ENCODE data around the gene SCAANT1. TPM values are rescaled to one million over a fixed set of nuclear protein-coding genes. Genes with fewer than 3 reads are reported as not detected.

The SCAANT1 gene
- total RNA-seq, 2 donors from 2014 or later: 2.4 TPM; not detected in 1

DNA sequence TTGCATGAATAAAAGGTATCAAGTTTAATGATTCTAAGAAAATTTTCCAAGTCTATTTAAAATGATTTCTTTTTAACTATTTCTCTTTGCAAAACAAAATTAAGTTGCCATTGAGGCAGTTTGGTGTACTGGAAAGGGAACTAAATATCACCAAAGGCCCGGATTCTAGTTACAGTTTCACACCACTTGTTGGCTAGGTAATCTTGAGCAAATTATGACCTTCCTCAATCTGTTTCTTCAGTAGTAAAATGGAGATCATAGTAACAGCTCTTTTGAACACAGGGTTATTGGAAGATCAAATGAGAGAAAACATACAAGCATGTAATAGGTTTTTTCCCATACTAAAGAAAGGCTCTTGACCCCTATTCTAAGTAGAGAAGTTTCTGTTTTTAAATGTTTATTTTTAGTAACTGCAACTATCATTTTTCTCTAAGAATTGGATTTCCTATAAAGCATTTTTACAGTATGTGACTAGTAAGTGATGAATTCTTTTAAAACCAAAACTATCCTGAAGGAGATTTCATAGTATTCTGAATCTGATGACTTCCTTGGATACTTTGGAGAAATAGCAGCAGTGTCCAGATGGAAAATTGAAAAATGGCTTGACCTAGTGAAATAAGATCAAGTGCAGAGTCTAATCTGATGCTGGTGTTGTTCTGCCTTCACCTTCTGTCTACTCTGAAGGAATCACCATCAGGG, 15.7 kb downstream of the SCAANT1 start:
- no peak for ATAC-seq (replicated peaks)
- no peak overlapping the region for H3K27ac Mint-ChIP-seq
- no peak overlapping the region for H3K4me3 Mint-ChIP-seq
- peaks cover 36% of the 10 kb centered on the region for H3K4me1 Mint-ChIP-seq
- no peaks in the 10 kb centered on the region for H3K27me3 Mint-ChIP-seq
- H3K9me3 Mint-ChIP-seq: no peaks in the 10 kb centered on the region
- H3K36me3 Mint-ChIP-seq (ENCODE audit: low read depth): peaks cover 34% of the 10 kb centered on the region

DNA sequence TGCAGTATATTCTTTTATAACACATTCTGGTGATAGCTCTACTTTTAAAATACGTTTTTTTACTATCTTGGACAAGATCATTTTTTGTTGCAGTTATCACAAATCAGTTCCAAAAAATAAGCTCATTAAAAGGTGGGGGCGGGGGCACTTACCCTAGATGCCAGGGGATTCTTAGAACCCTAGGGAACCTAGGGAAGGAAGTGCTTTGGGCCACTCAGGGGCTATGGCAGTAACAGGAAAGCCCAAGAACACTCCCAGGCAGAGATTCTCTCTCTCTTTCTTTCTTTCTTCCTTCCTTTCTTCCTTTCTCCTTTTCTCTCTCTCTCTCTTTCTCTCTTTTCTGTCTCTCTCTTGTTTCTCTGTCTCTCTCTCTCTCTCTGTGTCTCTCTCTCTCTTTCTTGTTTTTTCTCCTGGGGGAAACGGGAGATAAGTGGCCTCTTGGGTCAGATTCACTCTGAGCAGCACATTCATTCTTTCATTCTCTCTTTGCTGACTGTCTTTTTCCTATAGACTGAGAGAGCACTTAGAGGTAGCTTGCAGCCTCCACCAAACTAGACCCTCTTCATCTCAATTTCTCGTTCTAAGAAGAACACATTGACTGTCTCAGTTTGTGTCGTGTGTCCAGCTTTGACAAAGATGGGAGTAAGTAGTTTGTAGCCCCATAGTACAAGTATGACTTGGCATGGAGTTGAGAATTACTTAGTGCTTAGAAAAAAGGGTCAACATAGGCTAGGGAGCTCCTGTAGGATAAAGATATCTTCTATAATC, 16.6 kb downstream of the SCAANT1 start:
- no peaks in the 10 kb centered on the region for H3K9me3 Mint-ChIP-seq
- H3K27me3 Mint-ChIP-seq: no peaks in the 10 kb centered on the region
- peak overlapping the region; percentile 81 for H3K27ac Mint-ChIP-seq
- H3K4me1 Mint-ChIP-seq: peaks cover 36% of the 10 kb centered on the region
- peaks cover 27% of the 10 kb centered on the region for H3K36me3 Mint-ChIP-seq (ENCODE audit: low read depth)
- peak overlapping the region; percentile 59 for H3K4me3 Mint-ChIP-seq
- ATAC-seq (replicated peaks): peak; percentile 79

DNA sequence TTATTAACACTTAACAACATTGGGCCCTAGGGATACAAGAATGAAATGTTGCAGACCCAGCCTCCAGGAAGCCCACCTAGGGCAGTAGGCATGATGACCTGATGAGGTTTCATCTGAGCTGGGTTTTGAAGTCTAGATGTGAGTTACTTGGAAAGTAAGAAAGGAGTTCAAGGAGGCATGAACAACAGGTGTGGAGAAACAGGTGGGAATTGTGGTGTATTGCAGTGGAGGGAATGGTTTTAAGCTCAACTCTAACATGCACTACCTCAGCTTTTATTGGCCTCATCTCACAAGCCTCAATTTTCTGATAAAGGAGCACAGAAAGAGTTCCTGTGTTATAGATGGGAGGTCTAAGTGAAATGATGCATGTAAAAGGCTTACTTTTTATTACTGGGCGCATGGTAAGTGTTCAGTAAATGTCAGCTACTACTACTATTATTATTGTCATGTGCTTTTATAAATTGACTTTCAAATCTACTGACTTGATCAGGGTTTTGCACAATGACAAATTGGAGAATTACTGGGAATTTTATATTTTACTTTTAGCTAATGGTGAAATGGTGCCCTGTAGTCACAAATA, 19.3 kb downstream of the SCAANT1 start:
- peaks cover 27% of the 10 kb centered on the region for H3K4me1 Mint-ChIP-seq
- ATAC-seq (replicated peaks): no peak
- H3K27ac Mint-ChIP-seq: peak overlapping the region; percentile 6
- no peaks in the 10 kb centered on the region for H3K27me3 Mint-ChIP-seq
- no peaks in the 10 kb centered on the region for H3K36me3 Mint-ChIP-seq (ENCODE audit: low read depth)
- H3K9me3 Mint-ChIP-seq: no peaks in the 10 kb centered on the region
- no peak overlapping the region for H3K4me3 Mint-ChIP-seq

DNA sequence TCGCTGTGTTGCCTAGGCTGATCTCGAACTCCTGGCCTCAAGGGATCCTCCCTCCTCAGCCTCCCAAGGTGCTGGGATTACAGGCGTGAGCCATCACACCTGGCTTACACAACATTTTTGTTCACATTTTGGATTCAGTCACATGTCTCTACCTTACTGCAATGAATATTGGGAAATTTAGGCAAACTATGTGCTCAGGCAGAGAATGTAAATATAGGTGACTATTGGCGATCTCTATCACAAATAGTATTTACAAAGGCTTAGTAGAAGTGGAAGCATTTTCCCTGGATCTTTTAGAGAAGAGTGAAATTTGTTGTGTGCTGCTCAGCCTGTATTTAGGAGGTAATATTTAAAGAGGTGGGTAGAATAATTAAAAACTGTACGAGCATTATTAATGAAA, 20.7 kb downstream of the SCAANT1 start:
- Mint-ChIP-seq H3K9me3 (no peaks in the 10 kb centered on the region), H3K36me3 (ENCODE audit: low read depth) (no peaks in the 10 kb centered on the region), H3K4me3 (no peak overlapping the region), H3K27me3 (no peaks in the 10 kb centered on the region), H3K27ac (no peak overlapping the region), H3K4me1 (peaks cover 30% of the 10 kb centered on the region)
- no peak for ATAC-seq (replicated peaks)

DNA sequence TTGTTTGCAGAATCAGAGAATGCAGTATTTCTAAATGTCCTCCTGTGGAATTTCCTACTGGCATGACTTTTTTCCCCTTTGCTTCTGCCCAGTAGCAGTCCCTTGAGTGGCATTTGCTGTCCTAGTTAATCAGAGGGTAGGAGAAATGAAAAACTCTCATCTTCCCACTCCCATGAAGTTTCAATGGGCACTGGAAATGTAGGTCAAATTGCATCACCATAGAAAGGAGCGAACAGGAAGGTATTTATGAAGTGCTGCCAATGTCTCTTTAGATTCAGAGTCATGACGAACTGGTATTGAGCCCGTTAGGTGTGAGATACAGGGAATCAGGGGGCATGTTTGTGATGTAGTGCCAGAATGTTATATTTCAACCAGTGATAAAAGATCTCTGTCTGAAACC, 25.3 kb downstream of the SCAANT1 start:
- Mint-ChIP-seq H3K27me3 (no peaks in the 10 kb centered on the region), H3K27ac (no peak overlapping the region), H3K4me3 (peak overlapping the region; percentile 1), H3K4me1 (peaks cover 12% of the 10 kb centered on the region), H3K9me3 (no peaks in the 10 kb centered on the region), H3K36me3 (ENCODE audit: low read depth) (no peaks in the 10 kb centered on the region)
- peak; percentile 38 for ATAC-seq (replicated peaks)

DNA sequence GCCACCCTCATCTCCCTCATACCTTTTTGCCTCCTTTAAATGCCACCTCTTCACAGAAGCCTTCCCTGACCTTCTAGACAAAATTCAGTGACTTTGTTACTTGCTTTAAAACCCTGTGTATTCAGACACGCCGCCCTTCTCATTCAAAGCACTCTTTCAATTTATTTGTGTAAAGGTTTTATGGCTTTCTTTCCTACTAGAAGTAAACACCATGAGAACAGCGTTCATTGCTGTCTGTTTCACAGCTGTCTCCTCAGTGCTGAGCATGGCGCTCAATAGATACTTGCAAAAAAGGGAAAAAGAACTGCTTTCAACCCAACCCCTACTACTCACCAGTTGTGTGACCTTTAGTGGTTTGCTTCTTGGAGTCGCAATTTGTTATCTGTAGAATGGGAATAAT, 31.5 kb downstream of the SCAANT1 start:
- ATAC-seq (replicated peaks): no peak
- Mint-ChIP-seq H3K9me3 (no peaks in the 10 kb centered on the region), H3K27ac (no peak overlapping the region), H3K4me3 (no peak overlapping the region), H3K4me1 (peaks cover 26% of the 10 kb centered on the region), H3K36me3 (ENCODE audit: low read depth) (no peaks in the 10 kb centered on the region), H3K27me3 (no peaks in the 10 kb centered on the region)

DNA sequence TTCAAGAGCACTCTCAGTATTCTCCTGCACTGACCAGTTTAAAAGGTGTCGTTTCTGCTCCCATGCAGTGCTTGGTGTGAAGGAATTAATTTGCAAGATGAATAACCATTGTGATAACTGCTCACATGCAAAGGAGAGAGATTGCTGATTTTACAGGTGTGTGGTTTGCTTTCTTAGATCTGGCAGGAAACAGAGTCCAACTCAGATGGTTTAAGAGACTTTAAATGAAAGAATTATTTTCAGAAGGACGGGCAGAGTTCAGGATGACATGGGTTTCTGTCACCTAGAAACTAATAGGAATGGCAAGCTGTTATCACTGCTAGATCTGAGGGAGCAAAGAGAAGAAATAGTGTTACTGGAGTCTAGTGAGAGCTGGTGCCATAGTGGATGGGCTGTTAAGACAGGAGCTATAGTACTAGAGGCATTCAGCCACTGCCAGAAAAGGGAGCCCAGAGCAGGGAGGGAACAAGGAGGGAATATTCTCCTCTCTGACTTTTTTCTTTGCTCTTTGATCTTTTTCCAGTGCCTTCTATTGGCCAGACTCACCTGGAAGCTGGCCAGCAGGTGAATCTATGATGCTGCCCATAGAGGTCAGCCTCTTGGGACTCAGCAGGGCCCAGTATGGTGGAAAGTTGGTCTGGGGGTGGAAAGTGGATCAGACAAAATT, 33.7 kb downstream of the SCAANT1 start:
- peak overlapping the region; percentile 43 for H3K27ac Mint-ChIP-seq
- H3K9me3 Mint-ChIP-seq: no peaks in the 10 kb centered on the region
- ATAC-seq (replicated peaks): no peak
- H3K36me3 Mint-ChIP-seq (ENCODE audit: low read depth): peaks cover 7% of the 10 kb centered on the region
- H3K27me3 Mint-ChIP-seq: no peaks in the 10 kb centered on the region
- H3K4me1 Mint-ChIP-seq: peaks cover 33% of the 10 kb centered on the region
- peak overlapping the region; percentile 1 for H3K4me3 Mint-ChIP-seq

DNA sequence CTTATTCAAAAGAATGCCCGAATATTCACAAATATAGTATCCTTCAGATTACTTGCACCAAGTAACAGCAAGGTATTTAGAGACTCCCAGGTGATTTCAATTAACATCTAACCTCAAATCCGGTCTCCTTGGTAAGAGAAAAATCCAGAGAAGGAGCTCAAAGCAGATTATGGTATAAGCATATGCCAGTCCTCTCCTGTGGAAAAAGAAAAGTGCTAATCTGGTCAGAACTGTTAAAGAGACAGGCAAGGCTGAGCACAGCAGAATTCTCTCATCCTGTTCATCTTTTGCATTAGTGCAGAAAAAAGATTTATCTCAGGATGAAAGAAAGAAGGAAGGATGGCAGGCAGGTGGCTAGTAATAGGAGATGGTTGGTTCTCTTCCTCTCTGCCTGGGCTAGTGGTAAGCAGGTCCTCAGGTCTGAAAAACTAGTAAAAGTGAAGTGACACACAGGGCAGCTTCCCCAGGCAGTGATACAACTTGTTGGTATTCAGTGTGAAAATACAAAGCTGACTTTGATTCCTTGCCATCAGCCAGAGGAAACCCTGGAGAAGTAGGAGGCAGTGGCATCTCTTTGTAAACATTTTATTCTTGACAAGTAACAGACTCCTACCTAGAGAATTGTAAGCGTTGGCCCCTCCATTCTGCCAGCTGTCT, 34.3 kb downstream of the SCAANT1 start:
- Mint-ChIP-seq H3K27ac (peak overlapping the region; percentile 43), H3K27me3 (no peaks in the 10 kb centered on the region), H3K4me3 (peak overlapping the region; percentile 1), H3K9me3 (no peaks in the 10 kb centered on the region), H3K4me1 (peaks cover 34% of the 10 kb centered on the region), H3K36me3 (ENCODE audit: low read depth) (peaks cover 7% of the 10 kb centered on the region)
- ATAC-seq (replicated peaks): peak; percentile 47

DNA sequence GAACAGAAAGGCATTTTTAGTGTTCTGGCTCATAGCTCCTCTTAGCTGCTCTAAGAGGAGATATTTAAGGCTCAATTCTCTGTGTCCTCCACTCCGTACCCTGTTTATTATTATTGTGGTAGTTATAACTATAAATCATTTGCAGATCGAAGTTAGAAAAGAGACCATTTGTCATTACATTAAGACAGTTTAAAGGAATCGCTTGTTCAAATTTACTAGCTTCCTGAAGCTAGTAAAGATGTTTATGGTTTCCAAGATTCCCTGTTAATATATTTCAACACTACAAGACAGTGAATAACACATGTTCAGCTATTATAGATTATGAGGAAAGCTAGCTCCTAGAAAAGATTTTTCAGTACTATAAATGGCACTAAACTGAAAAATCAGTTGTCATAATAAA, 35.9 kb downstream of the SCAANT1 start:
- Mint-ChIP-seq H3K4me1 (peaks cover 41% of the 10 kb centered on the region), H3K27ac (peak overlapping the region; percentile 36)
- ATAC-seq (replicated peaks): no peak

DNA sequence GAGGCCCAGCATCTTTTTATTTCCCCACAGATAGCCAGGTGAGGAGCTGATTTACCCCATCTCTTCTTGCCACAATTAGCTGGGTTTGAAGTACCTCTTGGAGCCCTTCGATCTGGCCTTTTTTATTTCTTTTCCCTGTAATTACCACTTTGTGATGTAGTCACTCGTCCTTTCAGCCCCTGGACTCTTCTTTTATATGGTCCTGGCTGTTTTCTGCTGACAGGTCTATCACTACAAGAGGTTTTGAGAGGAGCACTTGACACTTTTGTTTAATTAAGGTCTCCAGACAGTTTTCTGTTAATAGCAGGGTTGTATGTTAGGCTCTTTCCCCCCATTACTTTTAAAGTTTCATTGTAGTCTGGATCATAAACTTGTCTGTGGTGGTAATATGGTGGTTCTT, 36.7 kb downstream of the SCAANT1 start:
- Mint-ChIP-seq H3K27ac (no peak overlapping the region), H3K27me3 (no peaks in the 10 kb centered on the region), H3K9me3 (no peaks in the 10 kb centered on the region), H3K4me1 (peaks cover 39% of the 10 kb centered on the region), H3K4me3 (no peak overlapping the region), H3K36me3 (ENCODE audit: low read depth) (peaks cover 7% of the 10 kb centered on the region)
- ATAC-seq (replicated peaks): no peak

More for the DNA sequence above, 35.9 kb downstream of the SCAANT1 start:
- no peak overlapping the region for H3K4me3 Mint-ChIP-seq
- no peaks in the 10 kb centered on the region for H3K27me3 Mint-ChIP-seq
- H3K9me3 Mint-ChIP-seq: no peaks in the 10 kb centered on the region
- H3K36me3 Mint-ChIP-seq (ENCODE audit: low read depth): peaks cover 7% of the 10 kb centered on the region

DNA sequence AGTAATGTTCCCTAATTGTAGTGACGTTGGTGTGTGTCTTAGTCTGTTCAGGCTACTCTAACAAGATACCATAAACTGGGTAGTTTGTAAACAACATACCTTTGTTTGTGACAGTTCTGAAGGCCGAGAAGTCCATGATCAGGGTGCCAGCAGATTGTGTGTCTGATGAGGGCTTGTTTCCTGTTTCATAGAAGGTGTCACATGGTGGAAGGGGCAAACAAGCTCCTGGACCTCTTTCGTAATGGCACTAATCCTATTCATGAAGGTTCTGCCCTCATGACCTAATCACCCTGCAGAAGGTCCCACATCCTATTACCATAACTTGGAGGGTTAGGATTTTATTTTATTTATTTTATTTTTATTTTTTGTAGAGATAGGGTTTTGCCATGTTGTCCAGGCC, 37.4 kb downstream of the SCAANT1 start:
- no peaks in the 10 kb centered on the region for H3K27me3 Mint-ChIP-seq
- peaks cover 7% of the 10 kb centered on the region for H3K36me3 Mint-ChIP-seq (ENCODE audit: low read depth)
- H3K9me3 Mint-ChIP-seq: no peaks in the 10 kb centered on the region
- no peak overlapping the region for H3K4me3 Mint-ChIP-seq
- no peak overlapping the region for H3K27ac Mint-ChIP-seq
- no peak for ATAC-seq (replicated peaks)
- H3K4me1 Mint-ChIP-seq: peaks cover 36% of the 10 kb centered on the region

DNA sequence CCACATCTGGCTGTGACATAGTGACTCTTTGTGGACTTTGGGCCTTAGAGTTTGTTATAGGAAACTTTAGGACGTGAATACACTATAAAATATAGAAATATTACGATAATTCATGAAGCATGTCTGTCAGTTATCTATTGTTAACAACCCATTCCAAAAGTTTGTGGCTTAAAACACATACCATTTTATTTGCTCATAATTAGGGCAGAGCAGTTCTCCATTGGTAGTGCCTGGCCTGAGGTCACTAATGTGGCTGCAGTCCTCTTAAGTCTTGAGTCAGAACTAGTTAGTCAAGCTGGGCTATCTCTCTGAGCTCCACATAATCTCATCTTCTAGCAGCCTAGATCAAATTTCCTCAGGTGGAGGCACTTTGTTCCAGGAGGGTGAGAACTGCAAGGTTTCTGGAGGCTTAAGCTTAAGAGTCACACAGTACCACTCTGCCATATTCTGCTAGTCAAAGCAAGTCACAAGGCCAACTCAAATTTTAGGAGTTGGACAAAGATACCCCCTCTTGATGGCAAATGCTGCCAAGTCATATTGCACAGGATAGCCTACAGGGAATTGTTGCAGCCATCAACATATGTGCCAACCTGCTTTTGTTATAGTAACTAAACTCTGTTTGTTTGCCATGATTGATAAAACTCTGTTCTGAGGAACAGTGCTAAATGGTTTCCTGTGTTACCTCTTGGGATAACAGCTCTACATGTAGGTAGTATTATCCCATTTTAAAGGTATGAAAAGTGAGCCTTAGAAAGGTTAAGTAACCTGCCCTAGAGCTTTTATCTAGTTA, 39.9 kb downstream of the SCAANT1 start:
- H3K27me3 Mint-ChIP-seq: no peaks in the 10 kb centered on the region
- H3K9me3 Mint-ChIP-seq: no peaks in the 10 kb centered on the region
- ATAC-seq (replicated peaks): no peak
- peaks cover 8% of the 10 kb centered on the region for H3K36me3 Mint-ChIP-seq (ENCODE audit: low read depth)
- H3K4me1 Mint-ChIP-seq: peaks cover 27% of the 10 kb centered on the region
- no peak overlapping the region for H3K4me3 Mint-ChIP-seq
- H3K27ac Mint-ChIP-seq: no peak overlapping the region

DNA sequence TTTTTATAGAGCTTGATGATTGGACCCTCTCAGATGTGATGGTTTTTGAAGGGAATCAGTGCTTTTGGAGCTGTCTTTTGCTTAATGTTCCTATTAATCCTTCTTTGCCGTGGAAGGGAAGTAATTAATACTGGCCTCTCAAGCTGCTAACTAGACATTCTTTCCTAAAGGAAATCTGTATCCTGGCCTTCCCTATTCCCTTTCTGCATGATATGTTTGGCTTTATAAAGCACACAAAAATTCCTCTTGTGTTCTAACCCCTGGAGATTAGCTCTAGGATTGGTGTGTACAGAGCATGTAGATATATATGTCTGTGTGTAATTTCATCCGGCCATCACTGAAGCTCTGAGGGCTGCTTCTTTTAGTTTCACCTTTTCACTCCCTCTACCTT, 41.6 kb downstream of the SCAANT1 start:
- ATAC-seq (replicated peaks): no peak
- no peaks in the 10 kb centered on the region for H3K9me3 Mint-ChIP-seq
- peaks cover 32% of the 10 kb centered on the region for H3K4me1 Mint-ChIP-seq
- H3K27ac Mint-ChIP-seq: no peak overlapping the region
- H3K36me3 Mint-ChIP-seq (ENCODE audit: low read depth): peaks cover 24% of the 10 kb centered on the region
- H3K27me3 Mint-ChIP-seq: no peaks in the 10 kb centered on the region
- H3K4me3 Mint-ChIP-seq: no peak overlapping the region
